ENCODE results near the gene MSMP. TPM values are rescaled to one million over a fixed set of nuclear protein-coding genes. Genes with fewer than 3 reads are reported as not detected.

The MSMP gene
- total and polyA plus RNA-seq, 9 of the 15 experiments (the other 6 are each of a cell fraction or from before 2014, with no cell fraction given) = 0.60 TPM; not detected in 8

- no peak for TF ChIP-seq SREBF2 (CRISPR knock-in tag; IDR thresholded peaks at IDR 0.05)
- TF ChIP-seq CEBPG (CRISPR knock-in tag; IDR thresholded peaks at IDR 0.05) = no peak
- TF ChIP-seq CEBPG (tag; conservative IDR thresholded peaks at IDR 0.05 in 1 of 2, IDR thresholded peaks at IDR 0.05 in 1 of 2) = no peak
- TF ChIP-seq BDP1 (IDR thresholded peaks at IDR 0.05; ENCODE audit: insufficient read depth, insufficient read length) = no peak
- TF ChIP-seq ZBTB34 (CRISPR knock-in tag; IDR thresholded peaks at IDR 0.05) = no peak
- TF ChIP-seq CBX5 (IDR thresholded peaks at IDR 0.05; ENCODE audit: borderline replicate concordance, low read depth) = no peak
- TF ChIP-seq NRF1 (conservative IDR thresholded peaks at IDR 0.05 in 1 of 2, IDR thresholded peaks at IDR 0.05 in 1 of 2) = peak; percentile 77 to 83
- TF ChIP-seq TRIM24 (IDR thresholded peaks at IDR 0.05) = no peak; a peak in 1 of 4 replicates
- no peak for TF ChIP-seq BRD4 (IDR thresholded peaks at IDR 0.05)
- no peak for TF ChIP-seq ZNF830 (CRISPR knock-in tag; IDR thresholded peaks at IDR 0.05)
- no peak for TF ChIP-seq ILK (tag; IDR thresholded peaks at IDR 0.05; ENCODE audit: borderline replicate concordance, low read depth)
- TF ChIP-seq CCAR2 (IDR thresholded peaks at IDR 0.05; ENCODE audit: low read depth, low read length) = no peak
- 0 out of 2 replicates have a peak, but pooled peaks have one; percentile 22 for TF ChIP-seq ZKSCAN1 (IDR thresholded peaks at IDR 0.05; ENCODE audit: low read depth, low read length)
- no peak for TF ChIP-seq ZNF140 (CRISPR knock-in tag; IDR thresholded peaks at IDR 0.05)
- TF ChIP-seq NR1H2 (CRISPR knock-in tag; IDR thresholded peaks at IDR 0.05) = no peak
- TF ChIP-seq XRCC3 (IDR thresholded peaks at IDR 0.05) = no peak
- no peak for TF ChIP-seq MTA3 (IDR thresholded peaks at IDR 0.05; ENCODE audit: borderline replicate concordance)
- TF ChIP-seq SFPQ (IDR thresholded peaks at IDR 0.05; ENCODE audit: low read depth, low read length) = no peak
- TF ChIP-seq GTF3C2 (IDR thresholded peaks at IDR 0.05; ENCODE audit: borderline replicate concordance, extremely low read depth, insufficient read length) = no peak
- TF ChIP-seq SMAD2 (IDR thresholded peaks at IDR 0.05; ENCODE audit: low read depth, low read length) = no peak
- TF ChIP-seq CBFA2T3 (IDR thresholded peaks at IDR 0.05) = no peak
- no peak for TF ChIP-seq TCF15 (CRISPR knock-in tag; IDR thresholded peaks at IDR 0.05)
- TF ChIP-seq THRAP3 (IDR thresholded peaks at IDR 0.05; ENCODE audit: borderline replicate concordance) = no peak
Measured at GRCh38 chr9:35732185-35732799, 21.8 kb downstream of the MSMP start, which contains the start of the genes CREB3 and TLN1 (continued).

Measured in K562 (cell line).